ENCODE data around the gene XYLT2. TPM values are rescaled to one million over a fixed set of nuclear protein-coding genes. Genes with fewer than 3 reads are reported as not detected.

XYLT2 gene
- total and polyA plus RNA-seq, 2 of the 13 experiments (the other 11 are each of a cell fraction or from before 2014, with no cell fraction given): 17.0 to 22.1 TPM

DNA sequence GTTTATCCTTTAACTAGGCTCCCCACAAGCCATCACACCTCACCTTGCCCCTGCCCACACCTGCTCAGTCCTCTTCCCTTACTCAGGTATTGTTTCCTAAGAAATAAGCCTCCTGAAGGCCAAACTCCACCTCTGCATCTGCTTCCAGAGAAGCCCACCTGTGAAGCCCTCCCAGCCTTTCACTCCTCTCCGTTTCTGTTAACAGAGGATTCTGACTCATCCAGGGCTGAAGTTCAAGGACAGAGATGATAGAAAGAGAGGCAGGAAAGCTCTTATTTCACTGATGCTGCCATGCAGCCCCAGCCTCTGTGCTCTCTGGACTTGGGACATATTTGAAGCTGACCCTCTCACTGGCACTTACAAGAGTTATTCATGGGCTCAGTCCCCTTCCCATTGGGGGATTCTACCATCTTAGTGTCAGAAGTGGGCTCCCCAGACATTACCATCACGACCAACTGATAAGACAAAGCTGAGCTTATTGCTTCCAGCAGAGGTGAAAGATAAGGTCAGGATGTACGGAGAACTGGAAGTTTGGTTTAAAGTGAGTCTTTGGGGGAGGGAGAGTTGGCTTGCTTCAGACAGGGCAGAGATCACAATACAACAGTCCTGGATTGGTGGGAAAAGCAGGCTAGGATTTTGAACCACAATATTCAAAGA, 35.3 kb upstream of the XYLT2 start (continued):
- TF ChIP-seq ZNF556 (CRISPR knock-in tag; IDR thresholded peaks at IDR 0.05; ENCODE audit: borderline replicate concordance) (0 out of 2 replicates have a peak, but pooled peaks have one; percentile 50), FOSL1 (CRISPR knock-in tag; IDR thresholded peaks at IDR 0.05; ENCODE audit: borderline replicate concordance) (peak; percentile 85; the same call in 1 of the 2 replicates), MED1 (CRISPR knock-in tag; IDR thresholded peaks at IDR 0.05) (0 out of 2 replicates have a peak, but pooled peaks have one; percentile 19), NAIF1 (CRISPR knock-in tag; IDR thresholded peaks at IDR 0.05; ENCODE audit: borderline replicate concordance) (no peak), TEAD3 (CRISPR knock-in tag; optimal IDR thresholded peaks at IDR 0.05; ENCODE audit: borderline replicate concordance) (peak; percentile 57), ZBTB7A (CRISPR knock-in tag; IDR thresholded peaks at IDR 0.05) (0 out of 2 replicates have a peak, but pooled peaks have one; percentile 22), NFRKB (IDR thresholded peaks at IDR 0.05) (no peak), HDAC1 (CRISPR knock-in tag; IDR thresholded peaks at IDR 0.05) (0 out of 2 replicates have a peak, but pooled peaks have one; percentile 57), NR2F2 (IDR thresholded peaks at IDR 0.05; ENCODE audit: borderline replicate concordance, low read depth) (peak; percentile 38; the same call in 1 of the 2 replicates), PHF21A (CRISPR knock-in tag; IDR thresholded peaks at IDR 0.05) (peak; percentile 76), CHD4 (IDR thresholded peaks at IDR 0.05; ENCODE audit: borderline replicate concordance, low read length) (no peak), ASH2L (IDR thresholded peaks at IDR 0.05; ENCODE audit: insufficient read length, low read depth, low read length) (peak; percentile 20), MEF2D (CRISPR knock-in tag; IDR thresholded peaks at IDR 0.05) (no peak), FOSL2 (CRISPR knock-in tag; IDR thresholded peaks at IDR 0.05) (peak; percentile 96), HIVEP1 (CRISPR knock-in tag; IDR thresholded peaks at IDR 0.05) (no peak), FOXP1 (IDR thresholded peaks at IDR 0.05) (no peak), FOXP1 (CRISPR knock-in tag; IDR thresholded peaks at IDR 0.05) (no peak), RARA (CRISPR knock-in tag; IDR thresholded peaks at IDR 0.05) (peak; percentile 34; the same call in 1 of the 2 replicates), ZNF331 (CRISPR knock-in tag; IDR thresholded peaks at IDR 0.05) (0 out of 2 replicates have a peak, but pooled peaks have one; percentile 18)
- TF ChIP-seq, protein P1, sequence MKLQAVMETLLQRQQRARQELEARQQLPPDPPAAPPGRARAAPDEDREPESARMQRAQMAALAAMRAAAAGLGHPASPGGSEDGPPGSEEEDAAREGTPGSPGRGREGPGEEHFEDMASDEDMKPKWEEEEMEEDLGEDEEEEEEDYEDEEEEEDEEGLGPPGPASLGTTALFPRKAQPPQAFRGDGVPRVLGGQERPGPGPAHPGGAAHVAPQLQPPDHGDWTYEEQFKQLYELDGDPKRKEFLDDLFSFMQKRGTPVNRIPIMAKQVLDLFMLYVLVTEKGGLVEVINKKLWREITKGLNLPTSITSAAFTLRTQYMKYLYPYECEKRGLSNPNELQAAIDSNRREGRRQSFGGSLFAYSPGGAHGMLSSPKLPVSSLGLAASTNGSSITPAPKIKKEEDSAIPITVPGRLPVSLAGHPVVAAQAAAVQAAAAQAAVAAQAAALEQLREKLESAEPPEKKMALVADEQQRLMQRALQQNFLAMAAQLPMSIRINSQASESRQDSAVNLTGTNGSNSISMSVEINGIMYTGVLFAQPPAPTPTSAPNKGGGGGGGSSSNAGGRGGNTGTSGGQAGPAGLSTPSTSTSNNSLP (IDR thresholded peaks at IDR 0.05; ENCODE audit: low read depth, low read length): no peak
- TF ChIP-seq, protein P2, sequence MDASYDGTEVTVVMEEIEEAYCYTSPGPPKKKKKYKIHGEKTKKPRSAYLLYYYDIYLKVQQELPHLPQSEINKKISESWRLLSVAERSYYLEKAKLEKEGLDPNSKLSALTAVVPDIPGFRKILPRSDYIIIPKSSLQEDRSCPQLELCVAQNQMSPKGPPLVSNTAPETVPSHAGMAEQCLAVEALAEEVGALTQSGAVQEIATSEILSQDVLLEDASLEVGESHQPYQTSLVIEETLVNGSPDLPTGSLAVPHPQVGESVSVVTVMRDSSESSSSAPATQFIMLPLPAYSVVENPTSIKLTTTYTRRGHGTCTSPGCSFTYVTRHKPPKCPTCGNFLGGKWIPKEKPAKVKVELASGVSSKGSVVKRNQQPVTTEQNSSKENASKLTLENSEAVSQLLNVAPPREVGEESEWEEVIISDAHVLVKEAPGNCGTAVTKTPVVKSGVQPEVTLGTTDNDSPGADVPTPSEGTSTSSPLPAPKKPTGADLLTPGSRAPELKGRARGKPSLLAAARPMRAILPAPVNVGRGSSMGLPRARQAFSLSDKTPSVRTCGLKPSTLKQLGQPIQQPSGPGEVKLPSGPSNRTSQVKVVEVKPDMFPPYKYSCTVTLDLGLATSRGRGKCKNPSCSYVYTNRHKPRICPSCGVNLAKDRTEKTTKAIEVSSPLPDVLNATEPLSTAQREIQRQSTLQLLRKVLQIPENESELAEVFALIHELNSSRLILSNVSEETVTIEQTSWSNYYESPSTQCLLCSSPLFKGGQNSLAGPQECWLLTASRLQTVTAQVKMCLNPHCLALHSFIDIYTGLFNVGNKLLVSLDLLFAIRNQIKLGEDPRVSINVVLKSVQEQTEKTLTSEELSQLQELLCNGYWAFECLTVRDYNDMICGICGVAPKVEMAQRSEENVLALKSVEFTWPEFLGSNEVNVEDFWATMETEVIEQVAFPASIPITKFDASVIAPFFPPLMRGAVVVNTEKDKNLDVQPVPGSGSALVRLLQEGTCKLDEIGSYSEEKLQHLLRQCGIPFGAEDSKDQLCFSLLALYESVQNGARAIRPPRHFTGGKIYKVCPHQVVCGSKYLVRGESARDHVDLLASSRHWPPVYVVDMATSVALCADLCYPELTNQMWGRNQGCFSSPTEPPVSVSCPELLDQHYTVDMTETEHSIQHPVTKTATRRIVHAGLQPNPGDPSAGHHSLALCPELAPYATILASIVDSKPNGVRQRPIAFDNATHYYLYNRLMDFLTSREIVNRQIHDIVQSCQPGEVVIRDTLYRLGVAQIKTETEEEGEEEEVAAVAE (CRISPR knock-in tag; IDR thresholded peaks at IDR 0.05; ENCODE audit: borderline replicate concordance): peak; percentile 19; the same call in 1 of the 2 replicates

Data from HepG2 (cell line).